ENCODE data around the gene MAP9. TPM values are rescaled to one million over a fixed set of nuclear protein-coding genes. Genes with fewer than 3 reads are reported as not detected.
"Not testable (repeated sequence)": the region's sequence is repeated elsewhere in the genome, so short reads cannot be mapped to it uniquely, and the experiment has no call there.

MAP9 gene
- total and polyA plus RNA-seq, 8 donors = 12.2 to 21.7 (median 21.0) TPM

DNA sequence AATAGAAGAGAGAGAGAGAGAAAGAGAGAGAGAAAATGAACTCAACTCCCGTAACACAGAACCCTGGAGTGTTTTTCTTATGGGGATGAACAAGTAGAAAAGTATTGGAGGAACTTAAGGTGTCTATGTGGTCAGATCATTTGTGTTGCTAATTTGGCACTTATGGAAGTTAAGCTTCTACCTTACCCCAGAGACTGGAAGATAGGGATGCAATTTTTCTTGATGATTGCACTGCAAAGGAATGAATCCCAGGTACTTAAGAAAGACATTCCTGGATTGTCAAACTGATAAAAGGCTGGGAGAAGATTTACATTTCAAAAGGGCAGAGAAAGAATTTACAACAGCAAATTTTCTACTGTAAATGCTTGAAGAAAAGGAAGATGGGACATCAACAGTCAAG lies 57.2 kb downstream of the MAP9 start:
- Histone ChIP-seq H3K9me3 (no peaks in the 10 kb centered on the region), H3K27me3 (no peaks in the 10 kb centered on the region), H3K27ac (no peak overlapping the region), H3K36me3 (no peaks in the 10 kb centered on the region), H3K4me3 (no peak overlapping the region), H3K4me1 (no peaks in the 10 kb centered on the region)
- intact Hi-C loops (cut with DNase I) = no loop called here
- ATAC-seq (no peak), DNase-seq (no peak)
- TF ChIP-seq, protein P1, sequence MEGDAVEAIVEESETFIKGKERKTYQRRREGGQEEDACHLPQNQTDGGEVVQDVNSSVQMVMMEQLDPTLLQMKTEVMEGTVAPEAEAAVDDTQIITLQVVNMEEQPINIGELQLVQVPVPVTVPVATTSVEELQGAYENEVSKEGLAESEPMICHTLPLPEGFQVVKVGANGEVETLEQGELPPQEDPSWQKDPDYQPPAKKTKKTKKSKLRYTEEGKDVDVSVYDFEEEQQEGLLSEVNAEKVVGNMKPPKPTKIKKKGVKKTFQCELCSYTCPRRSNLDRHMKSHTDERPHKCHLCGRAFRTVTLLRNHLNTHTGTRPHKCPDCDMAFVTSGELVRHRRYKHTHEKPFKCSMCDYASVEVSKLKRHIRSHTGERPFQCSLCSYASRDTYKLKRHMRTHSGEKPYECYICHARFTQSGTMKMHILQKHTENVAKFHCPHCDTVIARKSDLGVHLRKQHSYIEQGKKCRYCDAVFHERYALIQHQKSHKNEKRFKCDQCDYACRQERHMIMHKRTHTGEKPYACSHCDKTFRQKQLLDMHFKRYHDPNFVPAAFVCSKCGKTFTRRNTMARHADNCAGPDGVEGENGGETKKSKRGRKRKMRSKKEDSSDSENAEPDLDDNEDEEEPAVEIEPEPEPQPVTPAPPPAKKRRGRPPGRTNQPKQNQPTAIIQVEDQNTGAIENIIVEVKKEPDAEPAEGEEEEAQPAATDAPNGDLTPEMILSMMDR (IDR thresholded peaks at IDR 0.05) = no peak

DNA sequence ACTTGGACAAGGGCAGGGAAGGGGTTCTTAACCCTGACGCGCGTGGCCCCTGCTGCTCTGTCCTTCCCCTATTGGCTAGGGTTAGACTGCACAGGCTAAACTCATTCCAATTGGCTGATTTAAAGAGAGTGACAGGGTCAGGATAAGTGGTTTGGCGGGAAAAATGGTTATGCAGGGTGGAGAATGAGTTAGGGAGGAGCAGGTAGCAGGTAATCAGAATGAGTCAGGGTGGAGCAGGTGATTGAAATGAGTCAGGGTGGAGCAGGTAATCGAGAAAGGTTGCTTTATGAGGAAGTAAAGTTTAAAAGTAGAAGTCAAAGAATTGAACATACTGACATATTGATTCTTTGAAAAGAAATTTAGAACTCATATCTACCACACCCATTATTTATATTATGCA lies 64.7 kb downstream of the MAP9 start:
- H3K36me3 ChIP-seq; intact Hi-C loops (cut with DNase I): not testable (repeated sequence)

DNA sequence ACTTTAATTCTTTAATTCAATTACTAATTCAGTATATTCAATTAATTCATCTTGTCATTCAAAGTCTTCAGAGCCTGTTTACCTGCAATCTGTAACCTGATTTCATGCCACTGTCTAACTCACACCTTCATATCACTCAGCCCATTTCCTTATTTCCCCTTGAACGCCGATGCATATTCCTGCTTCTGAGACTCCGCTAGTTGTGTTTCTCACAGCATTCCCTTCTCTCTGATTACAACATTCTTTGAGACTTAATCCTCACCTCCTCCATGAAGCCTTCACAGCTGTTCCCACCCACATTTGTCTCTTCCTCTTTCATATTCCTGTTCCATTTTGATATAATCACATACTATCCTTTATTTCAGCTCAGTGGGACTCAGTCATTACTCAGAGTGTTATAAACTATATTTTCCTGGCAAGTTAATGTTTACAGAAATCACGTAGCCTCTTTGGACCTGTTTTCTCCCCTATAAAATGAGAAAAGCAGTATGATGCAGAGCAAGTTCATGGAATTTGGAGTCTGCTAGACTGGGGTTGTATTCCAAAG lies 69.0 kb downstream of the MAP9 start:
- no peak overlapping the region for H3K4me3 ChIP-seq
- ATAC-seq (no peak), DNase-seq (no peak)
- TF ChIP-seq, protein P1 (IDR thresholded peaks at IDR 0.05) = no peak
- H3K27ac ChIP-seq = no peak overlapping the region
- no peaks in the 10 kb centered on the region for H3K9me3 ChIP-seq
- no peaks in the 10 kb centered on the region for H3K36me3 ChIP-seq
- H3K27me3 ChIP-seq = no peaks in the 10 kb centered on the region
- intact Hi-C loops (cut with DNase I) = no loop called here
- H3K4me1 ChIP-seq = no peaks in the 10 kb centered on the region

More for the DNA sequence above, 64.7 kb downstream of the MAP9 start:
- not testable (repeated sequence) for H3K4me1 ChIP-seq, DNase-seq, H3K27me3 ChIP-seq, ATAC-seq, H3K27ac ChIP-seq, H3K4me3 ChIP-seq, H3K9me3 ChIP-seq

DNA sequence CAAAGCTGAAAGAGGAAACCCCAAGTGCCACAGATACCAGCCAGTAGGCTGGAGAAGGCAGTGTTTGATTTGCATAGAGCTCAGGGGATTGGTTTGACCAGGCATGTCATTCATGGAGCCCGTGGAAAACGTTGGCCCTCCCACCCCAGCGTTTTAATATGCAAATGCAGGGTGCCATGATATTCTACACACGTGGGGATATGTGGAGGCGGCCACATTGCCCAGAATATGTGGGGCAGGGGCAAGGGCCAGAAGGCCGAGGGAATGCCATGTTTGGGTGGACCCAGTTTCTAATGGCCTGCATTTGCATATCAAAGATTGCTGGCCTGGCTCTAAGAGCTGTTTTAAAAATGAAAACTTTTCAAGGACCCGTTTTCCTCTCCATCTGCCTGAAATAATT lies 71.1 kb downstream of the MAP9 start:
- Histone ChIP-seq H3K36me3 (no peaks in the 10 kb centered on the region), H3K9me3 (no peaks in the 10 kb centered on the region), H3K4me3 (no peak overlapping the region), H3K4me1 (no peaks in the 10 kb centered on the region), H3K27ac (no peak overlapping the region), H3K27me3 (no peaks in the 10 kb centered on the region)
- TF ChIP-seq, protein P1 (IDR thresholded peaks at IDR 0.05) = no peak
- ATAC-seq (no peak), DNase-seq (no peak)
- intact Hi-C loops (cut with DNase I) = no loop called here

DNA sequence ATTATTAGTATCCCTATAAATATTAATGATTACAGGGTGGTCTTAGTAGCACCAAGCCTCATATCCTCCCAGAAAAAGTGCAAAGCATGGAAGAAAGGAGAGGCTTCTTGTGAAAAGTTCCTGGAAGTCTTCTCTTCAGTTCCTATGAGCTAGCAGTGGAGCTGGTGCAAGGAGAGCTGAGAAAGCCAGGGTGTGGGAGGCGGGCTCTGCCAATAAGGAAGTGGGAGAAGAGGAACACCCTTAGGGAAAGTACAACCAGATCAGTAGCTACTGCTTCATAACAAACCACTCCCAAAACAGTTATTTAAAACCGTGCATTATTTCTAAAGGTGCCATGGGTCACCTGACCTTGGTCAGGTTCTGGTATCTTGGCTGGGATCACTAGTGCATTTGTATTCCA lies 72.4 kb downstream of the MAP9 start:
- Histone ChIP-seq H3K36me3 (no peaks in the 10 kb centered on the region), H3K4me3 (no peak overlapping the region), H3K27ac (no peak overlapping the region), H3K4me1 (no peaks in the 10 kb centered on the region), H3K27me3 (no peaks in the 10 kb centered on the region), H3K9me3 (no peaks in the 10 kb centered on the region)
- peak; percentile 41 for ATAC-seq
- intact Hi-C loops (cut with DNase I) = no loop called here
- DNase-seq = no peak
- TF ChIP-seq, protein P1 (IDR thresholded peaks at IDR 0.05) = no peak

DNA sequence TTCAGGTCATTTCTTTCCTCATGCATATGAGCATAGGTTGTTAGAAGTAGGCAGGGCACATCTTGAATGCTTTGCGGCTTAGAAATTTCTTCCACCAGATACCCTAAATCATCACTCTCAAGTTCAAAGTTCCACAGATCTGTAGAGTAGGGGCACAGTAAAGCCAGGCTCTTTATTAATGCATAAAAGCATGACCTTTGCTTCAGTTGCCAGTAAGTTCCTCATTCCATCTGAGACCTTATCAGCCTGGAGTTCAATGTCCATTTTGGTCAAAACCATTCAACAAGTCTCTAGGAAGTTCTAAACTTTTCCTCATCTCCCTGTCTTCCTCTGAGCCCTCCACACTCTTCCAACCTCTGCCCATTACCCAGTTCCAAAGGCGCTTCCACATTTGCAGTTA lies 77.7 kb downstream of the MAP9 start:
- intact Hi-C loops (cut with DNase I) = no loop called here
- Histone ChIP-seq H3K27me3 (no peaks in the 10 kb centered on the region), H3K36me3 (no peaks in the 10 kb centered on the region), H3K27ac (no peak overlapping the region), H3K4me3 (no peak overlapping the region), H3K9me3 (peaks cover 0 to 9% of the 10 kb centered on the region in 2 donors), H3K4me1 (no peaks in the 10 kb centered on the region)
- TF ChIP-seq, protein P1 (IDR thresholded peaks at IDR 0.05) = no peak
- DNase-seq (no peak), ATAC-seq (no peak)
